DND-41 (cell line): ENCODE measurements around the gene DCTPP1.

Experiments used
- ATAC-seq: fragments of 200-7000 bp; cut with Tn5 transposase; 3 replicates; pipeline ENCODE4 v1.9.1; 2021; ENCODE audit warnings: low read depth; ENCODE audit not compliant: insufficient read depth
- DNase-seq: peaks from one replicate; pipeline ENCODE4 v3.0.0-alpha.2; 2020
- H2AFZ ChIP-seq: 2 replicates; pipeline ENCODE4 v1.6.0; 2012; ENCODE audit warnings: low read depth, low read length
- H3K27ac ChIP-seq: 2 replicates; pipeline ENCODE4 v1.5.1; 2012; ENCODE audit warnings: low read length, inconsistent platforms
- H3K27me3 ChIP-seq: fragments of 200-600 bp; sonication (generic); 2 replicates; pipeline ENCODE4 v1.6.0; 2012; ENCODE audit warnings: low read length, mild to moderate bottlenecking, inconsistent platforms; ENCODE audit not compliant: insufficient read depth, poor library complexity
- H3K36me3 ChIP-seq: 2 replicates; pipeline ENCODE4 v1.5.1; 2012; ENCODE audit warnings: low read length, inconsistent platforms; ENCODE audit not compliant: insufficient read depth
- H3K4me1 ChIP-seq: 2 replicates; pipeline ENCODE4 v1.5.1; 2012; ENCODE audit warnings: mild to moderate bottlenecking, low read length; ENCODE audit not compliant: insufficient read depth
- H3K4me2 ChIP-seq: 2 replicates; pipeline ENCODE4 v1.6.0; 2012; ENCODE audit warnings: mild to moderate bottlenecking, moderate library complexity, low read length, inconsistent platforms; ENCODE audit not compliant: insufficient read depth
- H3K4me3 ChIP-seq, 2 experiments: fragments of 200-600 bp in 1 of 2; shearing (Covaris generic) in 1 of 2; 2 replicates each; pipeline ENCODE4 v1.5.1; 2012 to 2016; ENCODE audit warnings: inconsistent platforms in 2 of 2, low read length in 2 of 2, mild to moderate bottlenecking in 2 of 2, low read depth in 1 of 2, moderate library complexity in 1 of 2
- H3K79me2 ChIP-seq: 2 replicates; pipeline ENCODE4 v1.6.0; 2012; ENCODE audit warnings: low read length, inconsistent platforms; ENCODE audit not compliant: insufficient read depth
- H3K9ac ChIP-seq: 2 replicates; pipeline ENCODE4 v1.6.0; 2012; ENCODE audit warnings: low read depth, mild to moderate bottlenecking, inconsistent platforms, low read length, moderate library complexity
- H3K9me3 ChIP-seq: 2 replicates; pipeline ENCODE4 v1.5.1; 2012; ENCODE audit warnings: low read length, moderate library complexity, mild to moderate bottlenecking, inconsistent platforms; ENCODE audit not compliant: insufficient read depth, severe bottlenecking
- H4K20me1 ChIP-seq: 2 replicates; pipeline ENCODE4 v1.6.0; 2012; ENCODE audit warnings: low read length; ENCODE audit not compliant: insufficient read depth
- EZH2 ChIP-seq: IDR thresholded peaks from 3 replicates; pipeline ENCODE4 v1.6.1; 2012; ENCODE audit warnings: borderline replicate concordance, low read depth, mild to moderate bottlenecking, moderate library complexity, low read length, inconsistent platforms; ENCODE audit not compliant: severe bottlenecking
- TF ChIP-seq, protein P1 (sequence below): IDR thresholded peaks from 2 replicates; pipeline ENCODE4 v1.5.1; 2012; ENCODE audit warnings: borderline replicate concordance, low read length, moderate library complexity, mild to moderate bottlenecking; ENCODE audit not compliant: poor library complexity, severe bottlenecking; ENCODE audit errors: extremely low read depth

Gene DCTPP1

DNA sequence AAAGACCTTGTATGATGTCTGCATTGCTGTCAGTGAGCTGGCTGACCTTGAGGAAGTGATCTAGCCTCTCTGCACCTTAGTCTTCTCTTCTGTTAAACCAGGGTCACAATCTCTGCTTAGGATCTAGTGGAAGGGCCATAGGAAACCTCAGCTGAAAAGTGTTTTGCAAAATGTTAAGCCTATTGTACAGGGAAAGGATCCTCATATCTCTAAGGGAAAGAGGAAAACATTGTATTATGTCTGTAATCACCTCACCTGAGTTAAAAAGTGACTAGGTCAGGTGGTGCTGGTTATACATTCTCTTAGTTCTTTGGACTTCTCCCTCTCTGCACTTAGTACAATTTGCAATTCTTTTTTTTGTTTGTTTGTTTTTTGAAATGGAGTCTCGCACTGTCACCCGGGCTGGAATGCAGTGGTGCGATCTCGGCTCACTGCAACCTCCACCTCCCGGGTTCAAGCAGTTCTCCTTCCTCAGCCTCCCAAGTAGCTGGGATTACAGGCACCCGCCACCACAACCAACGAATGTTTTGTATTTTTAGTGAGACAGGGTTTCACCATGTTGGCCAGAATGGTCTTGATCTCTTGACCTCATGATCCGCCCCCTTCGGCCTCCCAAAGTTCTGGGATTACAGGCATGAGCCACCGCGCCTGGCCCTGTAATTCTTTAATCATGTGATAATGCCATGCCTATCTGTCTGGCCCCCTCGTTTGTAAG is 17.8 kb upstream of the DCTPP1 start:
- TF ChIP-seq EZH2 = no peak
- TF ChIP-seq, protein P1, sequence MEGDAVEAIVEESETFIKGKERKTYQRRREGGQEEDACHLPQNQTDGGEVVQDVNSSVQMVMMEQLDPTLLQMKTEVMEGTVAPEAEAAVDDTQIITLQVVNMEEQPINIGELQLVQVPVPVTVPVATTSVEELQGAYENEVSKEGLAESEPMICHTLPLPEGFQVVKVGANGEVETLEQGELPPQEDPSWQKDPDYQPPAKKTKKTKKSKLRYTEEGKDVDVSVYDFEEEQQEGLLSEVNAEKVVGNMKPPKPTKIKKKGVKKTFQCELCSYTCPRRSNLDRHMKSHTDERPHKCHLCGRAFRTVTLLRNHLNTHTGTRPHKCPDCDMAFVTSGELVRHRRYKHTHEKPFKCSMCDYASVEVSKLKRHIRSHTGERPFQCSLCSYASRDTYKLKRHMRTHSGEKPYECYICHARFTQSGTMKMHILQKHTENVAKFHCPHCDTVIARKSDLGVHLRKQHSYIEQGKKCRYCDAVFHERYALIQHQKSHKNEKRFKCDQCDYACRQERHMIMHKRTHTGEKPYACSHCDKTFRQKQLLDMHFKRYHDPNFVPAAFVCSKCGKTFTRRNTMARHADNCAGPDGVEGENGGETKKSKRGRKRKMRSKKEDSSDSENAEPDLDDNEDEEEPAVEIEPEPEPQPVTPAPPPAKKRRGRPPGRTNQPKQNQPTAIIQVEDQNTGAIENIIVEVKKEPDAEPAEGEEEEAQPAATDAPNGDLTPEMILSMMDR = no peak
- Histone ChIP-seq H3K36me3 (peaks cover 23% of the 10 kb centered on the region), H3K9ac (no peak overlapping the region), H4K20me1 (peaks cover 19% of the 10 kb centered on the region), H3K27ac (no peak overlapping the region), H3K4me3 (no peak overlapping the region), H3K4me2 (no peak overlapping the region), H3K79me2 (peaks cover 26% of the 10 kb centered on the region), H2AFZ (no peak overlapping the region), H3K27me3 (no peaks in the 10 kb centered on the region), H3K9me3 (no peaks in the 10 kb centered on the region), H3K4me1 (peaks cover 30% of the 10 kb centered on the region)
- no peak for DNase-seq
- ATAC-seq = no peak

DNA sequence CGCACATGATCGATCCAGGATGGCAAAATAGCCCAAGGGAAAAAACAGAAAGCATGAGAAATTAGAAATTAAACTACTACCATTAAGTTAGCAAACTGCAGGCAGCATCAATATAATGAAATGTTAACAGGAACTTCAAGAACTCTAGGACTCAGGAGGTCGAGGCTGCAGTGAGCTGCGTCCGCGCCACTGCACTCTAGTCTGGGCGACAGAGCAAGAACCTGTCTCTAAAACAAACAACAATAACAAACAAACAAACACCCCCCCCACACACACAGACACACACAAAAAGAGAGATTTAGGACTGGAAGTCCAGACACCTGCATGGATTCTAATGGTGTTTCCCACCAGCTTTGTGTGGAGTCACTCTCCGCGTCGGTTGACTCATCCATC is 16.4 kb upstream of the DCTPP1 start:
- Histone ChIP-seq H4K20me1 (peaks cover 19% of the 10 kb centered on the region), H3K9me3 (no peaks in the 10 kb centered on the region), H3K27me3 (no peaks in the 10 kb centered on the region), H3K4me3 (peak overlapping the region; percentile 64 to 76; a peak in 3 of 4 replicates), H3K36me3 (peaks cover 23% of the 10 kb centered on the region), H3K4me2 (peak overlapping the region; percentile 80), H2AFZ (peak overlapping the region; percentile 87), H3K27ac (peak overlapping the region; percentile 85), H3K79me2 (peaks cover 26% of the 10 kb centered on the region), H3K9ac (peak overlapping the region; percentile 82), H3K4me1 (peaks cover 30% of the 10 kb centered on the region)
- ATAC-seq (no peak), DNase-seq (no peak)
- TF ChIP-seq, protein P1 = no peak
- no peak for TF ChIP-seq EZH2

DNA sequence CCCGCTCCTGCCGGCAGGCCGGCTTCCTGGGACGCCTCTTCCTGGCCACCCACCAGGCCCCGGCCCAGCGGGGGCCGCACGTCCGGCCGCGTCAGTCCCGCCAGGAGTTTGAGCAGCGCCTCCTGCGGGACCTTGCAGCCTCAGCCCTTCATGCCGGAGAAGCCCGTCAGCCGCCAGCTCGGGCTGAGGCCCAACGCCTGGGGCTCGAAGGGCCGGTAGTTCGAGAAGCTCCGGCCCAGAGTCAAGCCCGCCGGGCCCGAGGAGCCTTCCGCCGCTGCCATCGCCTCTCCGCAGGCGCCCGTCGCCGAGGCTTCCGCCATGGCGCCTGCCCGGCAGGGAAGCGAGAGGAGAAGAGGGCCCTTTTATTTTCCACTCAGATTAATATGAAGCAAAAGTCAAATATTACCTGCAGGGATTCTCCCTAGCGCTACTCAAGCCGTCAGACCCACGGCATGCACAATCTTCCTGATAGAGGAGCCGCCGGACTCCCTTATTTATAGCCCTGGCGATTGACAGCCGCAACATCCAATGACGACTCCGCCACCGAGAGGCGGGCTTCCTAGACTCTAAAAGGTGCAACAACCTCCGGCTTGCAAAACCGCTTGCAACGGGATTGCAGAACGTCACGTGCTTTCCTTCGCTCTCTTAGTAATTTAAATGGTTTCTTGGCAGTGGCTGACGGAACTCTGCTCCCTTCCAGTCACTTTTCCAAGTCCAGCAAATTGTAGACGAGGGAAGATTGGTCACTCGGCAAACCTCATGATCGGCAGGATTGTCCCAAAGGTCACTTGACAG is 15.8 kb upstream of the DCTPP1 start, which contains the start of gene SEPHS2:
Gene SEPHS2 (minus strand): TSS at position 467 of the 795 bp plus-strand sequence. CDS start 147 bp downstream, at position 320.
- no peaks in the 10 kb centered on the region for H3K9me3 ChIP-seq
- ATAC-seq = peak; percentile 94

More for the DNA sequence above, 15.8 kb upstream of the DCTPP1 start, which contains the start of gene SEPHS2:
- H3K9ac ChIP-seq = peak within 1 kb of the TSS; percentile 82
- no peaks in the 10 kb centered on the region for H3K27me3 ChIP-seq
- peaks cover 23% of the 10 kb centered on the region for H3K36me3 ChIP-seq
- peak within 1 kb of the TSS; percentile 87 for H2AFZ ChIP-seq
- H3K4me1 ChIP-seq = peaks cover 30% of the 10 kb centered on the region
- peaks cover 19% of the 10 kb centered on the region for H4K20me1 ChIP-seq
- DNase-seq = peak; percentile 99
- TF ChIP-seq, protein P1 = peak; percentile 50
- TF ChIP-seq EZH2 = no peak
- H3K79me2 ChIP-seq = peaks cover 26% of the 10 kb centered on the region
- H3K27ac ChIP-seq = peak within 1 kb of the TSS; percentile 85
- peak within 1 kb of the TSS; percentile 80 for H3K4me2 ChIP-seq
- H3K4me3 ChIP-seq = peak within 1 kb of the TSS; percentile 64 to 76
